Measurements from ENCODE around the gene HPSE2. TPM values are rescaled to one million over a fixed set of nuclear protein-coding genes. Genes with fewer than 3 reads are reported as not detected.
"Not testable (repeated sequence)": the region's sequence is repeated elsewhere in the genome, so short reads cannot be mapped to it uniquely, and the experiment has no call there.

The HPSE2 gene
- total RNA-seq, 2 experiments from 2014 or later, result not detected

GRCh38 chr10:99161165-99161564 is 74.5 kb downstream of the HPSE2 start:
- Mint-ChIP-seq H3K36me3 (ENCODE audit: low read depth) (no peaks in the 10 kb centered on the region), H3K27ac (no peak overlapping the region), H3K27me3 (no peaks in the 10 kb centered on the region), H3K4me3 (no peak overlapping the region), H3K9me3 (no peaks in the 10 kb centered on the region), H3K4me1 (ENCODE audit: low read depth) (no peaks in the 10 kb centered on the region)
- intact Hi-C loops (cut with micrococcal nuclease), result no loop called here
- ChIA-PET POLR2A (no interaction called here), CTCF (no interaction called here)
- DNase-seq (no peak), ATAC-seq (no peak)
- TF ChIP-seq CTCF (IDR thresholded peaks at IDR 0.05), result no peak

GRCh38 chr10:99143651-99144050 is 92.0 kb downstream of the HPSE2 start:
- POLR2A ChIA-PET, result no interaction called here
- Mint-ChIP-seq H3K4me1 (ENCODE audit: low read depth) (no peaks in the 10 kb centered on the region), H3K27ac (no peak overlapping the region), H3K36me3 (ENCODE audit: low read depth) (no peaks in the 10 kb centered on the region), H3K9me3 (no peaks in the 10 kb centered on the region), H3K4me3 (no peak overlapping the region), H3K27me3 (no peaks in the 10 kb centered on the region)
- CTCF ChIA-PET, result no interaction called here
- DNase-seq (no peak), ATAC-seq (no peak)
- TF ChIP-seq CTCF (IDR thresholded peaks at IDR 0.05), result no peak
- intact Hi-C loops (cut with micrococcal nuclease), result no loop called here

GRCh38 chr10:99143011-99143410 is 92.6 kb downstream of the HPSE2 start:
- Mint-ChIP-seq H3K36me3 (ENCODE audit: low read depth) (no peaks in the 10 kb centered on the region), H3K9me3 (no peaks in the 10 kb centered on the region), H3K4me3 (no peak overlapping the region), H3K27ac (no peak overlapping the region), H3K27me3 (no peaks in the 10 kb centered on the region), H3K4me1 (ENCODE audit: low read depth) (no peaks in the 10 kb centered on the region)
- POLR2A ChIA-PET, result no interaction called here
- TF ChIP-seq CTCF (IDR thresholded peaks at IDR 0.05), result no peak
- CTCF ChIA-PET, result no interaction called here
- DNase-seq, result no peak
- intact Hi-C loops (cut with micrococcal nuclease), result no loop called here
- ATAC-seq, result no peak

GRCh38 chr10:99132897-99133296 is 102.8 kb downstream of the HPSE2 start:
- CTCF ChIA-PET; H3K4me1 Mint-ChIP-seq (ENCODE audit: low read depth); POLR2A ChIA-PET: not testable (repeated sequence)

GRCh38 chr10:99125879-99126278 is 109.8 kb downstream of the HPSE2 start:
- no peaks in the 10 kb centered on the region for H3K36me3 Mint-ChIP-seq (ENCODE audit: low read depth)
- DNase-seq, result no peak
- H3K4me1 Mint-ChIP-seq (ENCODE audit: low read depth), result no peaks in the 10 kb centered on the region
- ChIA-PET POLR2A (no interaction called here), CTCF (no interaction called here)
- no peak for ATAC-seq
- peaks cover 5% of the 10 kb centered on the region for H3K27me3 Mint-ChIP-seq
- TF ChIP-seq CTCF (IDR thresholded peaks at IDR 0.05), result no peak
- no peak overlapping the region for H3K4me3 Mint-ChIP-seq
- intact Hi-C loops (cut with micrococcal nuclease), result no loop called here
- no peak overlapping the region for H3K27ac Mint-ChIP-seq
- peaks cover 8% of the 10 kb centered on the region for H3K9me3 Mint-ChIP-seq

More at GRCh38 chr10:99132897-99133296, 102.8 kb downstream of the HPSE2 start:
- H3K4me3 Mint-ChIP-seq; ATAC-seq; intact Hi-C loops (cut with micrococcal nuclease); H3K27me3 Mint-ChIP-seq; DNase-seq; H3K9me3 Mint-ChIP-seq; H3K36me3 Mint-ChIP-seq (ENCODE audit: low read depth); H3K27ac Mint-ChIP-seq: not testable (repeated sequence)

GRCh38 chr10:99124376-99124775 is 111.3 kb downstream of the HPSE2 start:
- no peak overlapping the region for H3K27ac Mint-ChIP-seq
- H3K4me3 Mint-ChIP-seq, result no peak overlapping the region
- intact Hi-C loops (cut with micrococcal nuclease), result no loop called here
- ChIA-PET CTCF (no interaction called here), POLR2A (no interaction called here)
- H3K4me1 Mint-ChIP-seq (ENCODE audit: low read depth), result no peaks in the 10 kb centered on the region
- peaks cover 8% of the 10 kb centered on the region for H3K9me3 Mint-ChIP-seq
- no peaks in the 10 kb centered on the region for H3K36me3 Mint-ChIP-seq (ENCODE audit: low read depth)
- TF ChIP-seq CTCF (IDR thresholded peaks at IDR 0.05), result no peak
- ATAC-seq (no peak), DNase-seq (no peak)
- peaks cover 7% of the 10 kb centered on the region for H3K27me3 Mint-ChIP-seq
